ENCODE data around the gene ITPK1.

The ITPK1 gene

GRCh38 chr14:92962031-92962830, 153.5 kb downstream of the ITPK1 start:
- no peak for TF ChIP-seq CTCF (IDR thresholded peaks at IDR 0.05; ENCODE audit: low read depth, low read length)
- no peak for DNase-seq (ENCODE audit: low read depth in 2 of 2)
- no peak overlapping the region for H3K4me3 ChIP-seq (replicated peaks in 1 of 2; ENCODE audit: low read depth in 2 of 2, low read length in 2 of 2)

DNA sequence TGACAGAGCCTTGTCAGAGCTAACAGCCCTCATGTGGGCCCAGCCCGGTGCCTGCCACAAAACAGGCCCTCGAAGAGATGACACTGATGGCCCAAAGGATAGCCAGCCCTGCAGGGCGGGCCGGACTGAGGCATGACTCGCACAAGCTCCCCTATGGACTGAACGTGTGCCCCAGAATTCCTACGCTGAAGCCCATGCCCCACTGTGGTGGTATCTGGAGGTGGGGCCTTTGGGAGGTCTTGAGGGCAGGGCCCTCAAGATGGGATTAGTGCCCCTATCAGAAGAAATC, 154.2 kb downstream of the ITPK1 start:
- no peak for DNase-seq (ENCODE audit: low read depth in 2 of 2)
- no peak for TF ChIP-seq CTCF (IDR thresholded peaks at IDR 0.05; ENCODE audit: low read depth, low read length)
- no peak overlapping the region for H3K4me3 ChIP-seq (replicated peaks in 1 of 2; ENCODE audit: low read depth in 2 of 2, low read length in 2 of 2)

GRCh38 chr14:92960706-92961566, 154.8 kb downstream of the ITPK1 start:
- peak; percentile 17 to 81 for DNase-seq (ENCODE audit: low read depth in 2 of 2)
- no peak overlapping the region for H3K4me3 ChIP-seq (replicated peaks in 1 of 2; ENCODE audit: low read depth in 2 of 2, low read length in 2 of 2)
- TF ChIP-seq CTCF (IDR thresholded peaks at IDR 0.05; ENCODE audit: low read depth, low read length): no peak

DNA sequence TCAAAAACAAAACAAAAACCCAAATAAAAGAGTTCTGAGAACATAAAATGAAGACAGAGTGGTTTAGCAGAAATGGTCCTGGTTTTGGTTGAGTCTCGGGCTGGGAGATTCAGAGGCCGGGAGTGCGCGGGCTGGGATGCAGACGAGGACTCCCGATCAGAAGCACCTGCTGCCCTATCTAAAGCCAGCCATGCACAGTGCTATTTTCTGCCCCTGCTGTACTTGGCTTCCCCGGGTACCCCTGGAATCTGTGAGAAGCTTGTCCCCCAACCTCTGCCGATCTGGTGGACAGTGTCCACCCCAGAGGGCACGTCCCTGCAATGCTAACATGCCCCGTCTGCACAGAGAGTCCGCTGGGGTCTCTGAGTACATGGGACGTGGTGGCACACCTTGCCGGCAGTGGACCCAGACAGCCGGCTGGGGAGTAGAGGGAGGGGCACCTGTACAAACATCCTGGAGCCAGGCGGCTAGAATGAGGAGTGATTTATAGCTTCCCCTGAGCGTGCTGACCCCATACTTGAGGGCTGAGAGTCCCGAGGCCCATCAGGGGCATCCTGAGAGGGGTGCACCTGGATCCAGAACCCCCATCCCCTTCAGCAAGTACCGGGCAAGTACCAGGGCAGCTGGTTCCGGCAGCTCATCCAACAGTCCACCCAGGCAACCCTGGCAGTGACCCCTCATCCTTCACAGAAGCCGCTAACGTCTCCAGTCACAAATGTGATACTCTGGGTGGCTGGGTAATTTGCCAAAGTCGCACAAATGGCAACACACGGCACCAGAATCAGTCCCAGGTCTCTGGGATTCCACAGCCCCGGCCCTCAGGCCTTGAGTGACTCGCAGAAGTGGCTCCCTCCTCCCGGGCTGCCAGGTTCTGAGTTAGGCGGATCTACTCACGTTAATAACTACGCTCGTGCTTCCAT, 155.7 kb downstream of the ITPK1 start:
- no peak overlapping the region for H3K4me3 ChIP-seq (replicated peaks in 1 of 2; ENCODE audit: low read depth in 2 of 2, low read length in 2 of 2)
- TF ChIP-seq CTCF (IDR thresholded peaks at IDR 0.05; ENCODE audit: low read depth, low read length): no peak
- no peak for DNase-seq (ENCODE audit: low read depth in 2 of 2)

DNA sequence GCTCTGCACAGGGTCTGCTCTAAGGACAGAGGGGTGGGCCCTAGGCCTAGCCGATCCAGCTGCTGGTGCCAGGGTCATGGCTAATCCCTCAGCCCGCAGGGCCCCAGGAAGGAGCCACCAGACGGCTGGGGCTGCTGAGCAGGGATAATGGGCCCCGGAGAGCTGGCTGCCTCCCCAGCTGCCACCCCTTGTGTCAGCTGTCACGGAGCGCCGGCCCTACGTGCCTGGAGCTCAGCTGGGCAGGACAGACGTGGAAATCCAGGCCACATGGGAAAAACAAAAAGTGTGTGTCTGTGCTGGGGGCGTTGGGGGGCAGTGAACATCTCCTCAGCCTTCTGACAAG, 156.6 kb downstream of the ITPK1 start:
- no peak for TF ChIP-seq CTCF (IDR thresholded peaks at IDR 0.05; ENCODE audit: low read depth, low read length)
- DNase-seq (ENCODE audit: low read depth in 2 of 2): no peak
- H3K4me3 ChIP-seq (replicated peaks in 1 of 2; ENCODE audit: low read depth in 2 of 2, low read length in 2 of 2): no peak overlapping the region

DNA sequence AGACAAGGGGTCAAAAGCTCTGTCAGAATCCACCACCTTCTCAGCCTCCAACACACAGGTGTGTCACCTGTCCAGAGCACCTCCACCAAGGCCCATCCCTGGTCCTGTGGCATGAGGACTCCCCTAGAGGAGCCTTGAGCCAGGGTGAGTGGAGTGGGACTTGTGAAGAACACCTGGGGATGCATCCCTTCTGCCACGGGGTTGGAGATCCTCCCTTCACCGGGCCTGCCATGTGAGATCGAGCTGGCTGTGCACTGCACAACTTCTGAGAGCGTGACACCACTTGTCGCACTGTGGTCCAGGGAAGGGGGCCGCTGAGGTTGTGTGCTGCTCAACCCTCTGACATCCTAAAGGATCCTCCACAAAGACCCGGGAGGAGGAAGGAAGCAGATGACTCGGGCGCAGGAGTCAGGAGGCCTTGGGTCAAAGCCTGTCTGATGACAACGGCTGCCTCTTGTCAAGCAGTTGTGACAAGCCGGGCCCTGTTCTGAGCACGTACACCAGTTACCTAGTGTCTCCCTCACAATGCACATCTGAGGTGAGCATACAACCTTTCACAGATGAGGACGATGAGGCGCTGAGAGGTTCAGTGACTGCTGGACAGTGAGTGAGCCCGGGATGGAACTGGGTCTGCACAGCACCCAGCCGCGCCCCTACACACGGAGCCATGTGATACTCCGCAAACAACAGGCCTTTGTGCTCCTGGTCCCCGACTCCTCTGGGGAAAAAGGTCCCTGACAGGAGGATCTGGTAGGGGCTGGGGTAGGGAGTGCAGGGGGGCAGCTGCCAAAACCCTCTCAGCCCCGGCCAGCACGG, 157.1 kb downstream of the ITPK1 start:
- no peak for TF ChIP-seq CTCF (IDR thresholded peaks at IDR 0.05; ENCODE audit: low read depth, low read length)
- H3K4me3 ChIP-seq (replicated peaks in 1 of 2; ENCODE audit: low read depth in 2 of 2, low read length in 2 of 2): no peak overlapping the region
- no peak for DNase-seq (ENCODE audit: low read depth in 2 of 2)

Data from cardiac fibroblast (primary cell).